Activated CD4-positive, alpha-beta T cell treated with anti-CD3 and anti-CD28 coated beads for 4 hours (primary cell): ENCODE data around the gene SREBF1.
A peak's percentile ranks its signal among the peaks of the same experiment; 100 is the strongest.

Source experiments
- DNase-seq, 2 donors: peaks; one replicate each; pipeline ENCODE4 v3.0.0-alpha.2; 2020

SREBF1 gene

GRCh38 chr17:17822616-17823015 lies 14.2 kb downstream of the SREBF1 start:
- DNase-seq, result no peak

- DNase-seq, result no peak
Measured at GRCh38 chr17:17822189-17822588, 14.6 kb downstream of the SREBF1 start.

- DNase-seq, result no peak
Measured at GRCh38 chr17:17820463-17821158, 16.2 kb downstream of the SREBF1 start.

DNA sequence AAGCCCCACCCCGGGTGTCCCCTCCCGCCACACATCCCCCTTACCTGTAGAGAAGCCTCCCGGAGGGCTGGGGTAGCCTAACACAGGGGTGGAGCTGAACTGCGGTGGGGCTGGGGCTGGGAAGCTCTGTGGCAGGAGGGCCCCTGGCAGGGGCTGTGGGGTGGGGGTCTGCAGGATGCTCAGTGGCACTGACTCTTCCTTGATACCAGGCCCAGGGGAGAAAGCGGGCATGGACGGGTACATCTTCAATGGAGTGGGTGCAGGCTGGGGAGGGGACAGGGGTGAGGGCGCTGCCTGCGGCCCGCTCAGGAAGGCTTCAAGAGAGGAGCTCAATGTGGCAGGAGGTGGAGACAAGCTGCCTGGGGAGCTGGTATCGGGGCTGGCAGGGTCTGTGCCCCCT lies 16.7 kb downstream of the SREBF1 start:
- no peak for DNase-seq

- peak; percentile 44 to 48 for DNase-seq
Measured at GRCh38 chr17:17819561-17819995, 17.2 kb downstream of the SREBF1 start.

DNA sequence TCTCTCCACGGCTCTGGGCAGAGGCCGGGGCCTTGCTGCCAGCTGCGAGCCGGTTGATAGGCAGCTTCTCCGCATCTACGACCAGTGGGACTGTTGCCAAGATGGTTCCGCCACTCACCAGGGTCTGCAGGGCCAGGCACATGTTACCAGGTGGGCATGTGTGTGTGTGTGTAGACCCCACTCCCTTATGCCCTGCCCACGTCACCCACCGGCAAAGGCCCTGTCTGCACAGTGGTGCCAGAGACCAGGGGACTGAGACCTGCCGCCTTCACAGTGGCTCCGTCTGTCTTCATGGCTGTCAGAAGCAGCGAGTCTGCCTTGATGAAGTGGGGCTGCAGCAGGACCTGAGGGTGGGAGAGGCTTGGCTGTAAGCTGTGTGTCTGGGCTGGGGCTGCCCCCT lies 17.7 kb downstream of the SREBF1 start:
- DNase-seq, result no peak

- DNase-seq, result no peak
Measured at GRCh38 chr17:17818088-17818526, 18.7 kb downstream of the SREBF1 start.

GRCh38 chr17:17817552-17817947 lies 19.2 kb downstream of the SREBF1 start:
- no peak for DNase-seq

GRCh38 chr17:17816831-17817551 lies 19.8 kb downstream of the SREBF1 start:
- DNase-seq, result no peak

DNA sequence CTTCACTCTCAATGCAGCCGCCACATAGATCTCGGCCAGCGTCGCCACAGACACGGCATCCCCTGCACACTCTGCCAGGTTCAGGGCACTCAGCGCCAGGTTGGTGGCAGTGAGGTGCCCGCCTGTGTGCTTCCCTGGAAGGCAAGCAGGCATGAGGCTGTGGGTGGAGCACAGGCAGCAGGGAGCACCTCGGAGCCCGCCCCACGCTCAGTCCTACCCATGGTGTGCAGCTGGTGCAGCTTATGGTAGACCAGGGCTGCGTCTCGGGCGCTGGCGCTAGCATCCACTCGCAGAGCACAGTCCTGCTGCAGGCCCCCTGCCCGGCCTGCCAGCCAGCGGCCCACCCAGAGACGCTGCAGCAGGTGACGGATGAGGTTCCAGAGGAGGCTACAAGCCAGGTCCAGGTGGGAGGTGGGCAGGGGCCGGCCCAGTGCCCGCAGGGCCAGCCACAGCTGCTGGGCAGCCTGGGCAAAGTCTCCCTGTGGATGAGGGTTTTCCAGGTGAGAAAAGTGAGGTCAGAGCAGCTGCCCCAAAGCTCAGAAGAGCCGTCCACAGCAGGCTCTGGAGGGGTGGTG lies 20.5 kb downstream of the SREBF1 start:
- DNase-seq, result no peak

GRCh38 chr17:17815436-17816200 lies 21.2 kb downstream of the SREBF1 start:
- no peak for DNase-seq

DNA sequence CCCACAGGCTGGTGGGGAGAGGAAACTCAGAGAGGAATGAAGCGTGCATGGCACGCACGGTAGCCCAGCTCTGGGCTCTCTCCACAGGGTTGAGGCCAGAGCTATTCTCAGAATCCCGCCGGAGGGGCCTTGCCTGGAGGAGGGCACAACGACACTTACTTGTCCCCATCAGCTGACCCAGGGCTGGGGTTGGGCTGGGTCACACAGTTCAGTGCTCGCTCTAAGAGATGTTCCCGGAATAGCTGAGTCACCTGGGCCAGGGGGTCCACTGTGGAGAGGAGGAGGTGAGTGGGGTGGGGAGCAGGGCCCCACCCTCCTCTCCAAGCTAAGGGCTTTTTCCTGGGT lies 21.8 kb downstream of the SREBF1 start:
- DNase-seq, result no peak

GRCh38 chr17:17814162-17815061 lies 22.4 kb downstream of the SREBF1 start:
- no peak for DNase-seq

- no peak for DNase-seq
Measured at GRCh38 chr17:17813725-17814095, 23.1 kb downstream of the SREBF1 start.

DNA sequence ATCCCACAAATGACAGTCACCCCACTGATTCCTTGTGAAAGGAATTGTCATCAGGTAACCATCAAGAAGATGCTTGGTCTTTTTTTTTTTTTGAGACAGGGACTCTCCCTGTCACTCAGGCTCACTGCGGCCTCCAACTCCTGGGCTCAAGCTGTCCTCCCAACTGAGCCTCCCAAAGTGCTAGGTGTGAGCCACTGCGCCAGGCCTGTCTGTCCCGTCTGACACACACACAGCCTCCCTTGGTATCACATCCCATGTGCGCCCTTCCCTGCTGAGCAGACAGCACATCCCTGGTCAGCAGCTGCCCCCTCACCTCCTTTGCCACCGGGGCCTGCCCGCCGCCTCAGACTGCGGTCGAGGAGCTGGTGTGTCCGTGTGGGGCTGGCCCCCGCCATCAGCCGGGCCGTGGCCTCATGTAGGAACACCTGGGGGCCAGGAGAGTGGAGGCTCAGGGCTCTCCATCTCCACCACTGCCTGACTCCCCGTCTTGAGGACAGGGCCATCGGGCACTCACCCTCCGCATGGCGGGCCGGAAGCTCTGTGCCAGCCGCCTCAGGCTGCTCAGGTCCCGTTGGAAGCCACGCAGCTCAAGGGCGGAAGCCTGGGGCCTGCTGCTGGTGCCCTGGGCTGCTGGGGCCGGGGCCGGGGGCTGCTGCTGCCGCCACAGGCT lies 23.6 kb downstream of the SREBF1 start:
- DNase-seq, result no peak

- peak; percentile 48 to 66 for DNase-seq
Measured at GRCh38 chr17:17812211-17813054, 24.4 kb downstream of the SREBF1 start.

DNA sequence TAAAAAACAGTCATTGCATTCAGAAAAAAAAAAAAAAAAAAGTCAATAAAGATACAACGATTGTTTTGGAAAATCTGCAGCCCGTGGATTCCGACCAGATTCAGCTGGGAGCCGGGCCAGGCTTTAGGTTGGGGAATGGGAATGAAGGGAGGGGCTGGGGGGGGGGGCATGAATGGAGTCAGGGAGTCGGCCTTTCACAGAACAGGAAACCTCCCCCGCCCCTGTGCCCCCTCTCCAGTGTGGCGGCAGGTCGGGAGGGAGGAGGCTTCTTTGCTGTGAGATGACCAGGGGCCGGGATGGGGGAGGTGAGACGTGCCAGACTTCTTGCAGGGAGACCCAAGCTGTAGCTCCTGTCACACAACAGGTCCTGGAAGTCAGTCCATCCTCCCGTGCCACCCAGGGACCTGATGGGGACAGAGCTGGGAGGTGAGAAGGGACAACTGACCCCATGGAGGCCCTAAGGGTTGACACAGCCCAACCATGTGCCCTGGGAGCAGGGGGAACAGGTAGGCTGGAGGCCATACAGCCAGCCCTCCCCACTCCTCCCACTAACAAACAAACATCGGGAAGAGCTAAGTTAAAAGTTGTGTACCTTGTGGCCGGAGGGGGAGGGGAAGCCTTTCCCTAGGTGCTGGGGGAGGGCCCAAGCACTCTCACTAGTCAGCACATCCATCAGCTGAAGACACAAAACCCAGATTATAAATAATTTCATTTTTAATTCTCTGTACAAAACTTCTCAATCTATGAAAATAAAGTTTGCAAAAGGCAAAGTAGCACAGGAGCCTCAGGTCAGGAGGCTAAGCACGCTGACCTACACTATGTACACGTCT lies 25.2 kb downstream of the SREBF1 start:
- no peak for DNase-seq

DNA sequence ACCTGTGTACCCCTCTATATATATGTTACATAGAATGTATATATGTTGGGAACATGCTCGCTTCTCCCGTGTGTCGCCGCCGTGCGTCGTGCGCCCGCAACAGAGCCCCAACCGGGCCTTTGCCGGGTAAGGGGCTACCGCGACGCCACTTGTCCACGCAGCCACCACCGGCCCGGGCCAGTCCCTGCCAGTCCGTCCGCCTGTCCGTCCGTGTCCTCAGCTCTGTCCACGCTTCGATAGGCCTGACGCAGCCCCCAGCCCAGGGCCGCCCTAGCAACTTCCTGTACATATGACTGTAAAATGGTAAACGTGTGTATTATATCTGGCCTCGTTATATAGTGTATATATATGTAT lies 25.9 kb downstream of the SREBF1 start:
- DNase-seq, result no peak

DNA sequence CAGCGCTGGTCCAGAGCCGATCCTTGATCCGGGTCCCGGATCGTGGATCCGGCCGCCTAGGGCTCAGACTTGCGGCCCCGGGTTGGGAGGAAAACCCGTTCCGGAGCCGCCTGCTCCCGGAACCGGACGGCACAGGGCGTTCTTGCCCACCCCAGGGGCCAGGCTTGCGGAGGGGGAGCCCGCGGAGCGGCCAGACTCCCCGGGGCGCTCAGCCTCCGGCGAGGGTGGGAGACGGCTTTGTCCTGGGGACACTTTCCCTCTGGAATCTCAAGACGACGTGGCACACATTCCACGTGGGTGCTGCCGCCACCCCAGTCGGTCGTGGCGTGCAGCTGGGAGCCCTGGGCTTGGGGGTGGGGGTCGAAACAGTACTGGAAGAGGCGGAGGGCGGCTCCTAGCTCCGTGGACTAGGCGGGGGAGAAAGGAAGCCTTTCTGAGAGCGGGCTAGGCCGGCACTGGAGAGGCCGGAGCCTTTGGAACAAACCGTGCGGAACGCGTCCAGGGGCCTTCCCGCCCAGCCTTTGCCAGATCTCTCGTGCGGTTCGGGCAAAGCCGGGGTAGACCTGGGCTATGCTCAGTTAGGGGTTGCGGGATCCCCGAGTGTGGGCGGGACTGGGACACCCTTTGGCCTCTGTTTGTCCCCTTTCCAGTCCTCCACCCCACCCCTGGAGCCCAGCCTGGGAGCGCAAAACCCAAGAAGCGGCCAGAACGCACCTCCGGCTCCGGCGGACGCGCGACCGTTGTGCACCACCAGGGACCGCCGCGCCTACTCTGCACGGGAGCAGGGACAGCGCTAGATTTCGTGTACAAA lies 26.5 kb downstream of the SREBF1 start:
- no peak for DNase-seq
